GM12801 (cell line): ENCODE data around the gene ILK.

Experiments used
- TF ChIP-seq, protein P1 (sequence below): IDR thresholded peaks from one replicate; pipeline ENCODE4 v1.5.1; 2011; ENCODE audit warnings: control low read depth; ENCODE audit not compliant: insufficient read length; ENCODE audit errors: extremely low read depth

Gene ILK

DNA sequence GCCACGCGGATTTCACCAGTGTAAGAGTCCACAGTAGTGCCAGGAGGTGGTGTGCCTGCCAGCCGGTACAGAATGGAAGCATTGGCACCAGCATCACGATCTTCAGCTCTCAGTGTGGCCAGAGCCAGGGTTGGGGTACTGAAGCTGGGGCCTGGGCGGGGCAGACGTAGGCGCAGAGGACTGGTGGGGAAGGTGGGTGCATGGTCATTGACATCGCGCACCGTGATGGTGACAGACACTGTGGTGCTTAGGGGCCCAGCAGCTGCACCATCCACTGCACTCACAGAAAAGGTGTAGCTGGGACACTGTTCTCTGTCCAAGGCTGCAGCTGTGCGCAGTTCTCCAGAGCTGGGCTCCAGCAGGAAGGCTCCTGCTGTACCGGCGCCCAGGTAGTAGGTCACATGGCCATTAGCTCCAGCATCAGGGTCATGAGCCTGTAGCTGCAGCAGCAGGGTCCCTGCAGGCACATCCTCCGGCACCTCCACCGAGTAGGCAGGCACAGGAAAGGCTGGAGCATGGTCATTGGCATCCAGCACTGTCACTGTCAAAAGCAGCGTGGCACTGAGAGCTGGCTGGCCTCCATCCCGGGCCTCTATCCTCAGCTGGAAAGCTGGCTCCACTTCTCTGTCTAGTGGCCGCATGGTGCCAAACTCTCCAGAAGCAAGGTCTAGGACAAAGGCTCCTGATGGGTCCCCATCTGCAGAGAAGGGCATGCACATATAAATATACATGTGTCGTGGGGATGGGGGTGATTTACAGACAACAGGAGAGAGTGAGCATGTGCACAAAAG lies 23.6 kb downstream of the ILK start:
- TF ChIP-seq, protein P1, sequence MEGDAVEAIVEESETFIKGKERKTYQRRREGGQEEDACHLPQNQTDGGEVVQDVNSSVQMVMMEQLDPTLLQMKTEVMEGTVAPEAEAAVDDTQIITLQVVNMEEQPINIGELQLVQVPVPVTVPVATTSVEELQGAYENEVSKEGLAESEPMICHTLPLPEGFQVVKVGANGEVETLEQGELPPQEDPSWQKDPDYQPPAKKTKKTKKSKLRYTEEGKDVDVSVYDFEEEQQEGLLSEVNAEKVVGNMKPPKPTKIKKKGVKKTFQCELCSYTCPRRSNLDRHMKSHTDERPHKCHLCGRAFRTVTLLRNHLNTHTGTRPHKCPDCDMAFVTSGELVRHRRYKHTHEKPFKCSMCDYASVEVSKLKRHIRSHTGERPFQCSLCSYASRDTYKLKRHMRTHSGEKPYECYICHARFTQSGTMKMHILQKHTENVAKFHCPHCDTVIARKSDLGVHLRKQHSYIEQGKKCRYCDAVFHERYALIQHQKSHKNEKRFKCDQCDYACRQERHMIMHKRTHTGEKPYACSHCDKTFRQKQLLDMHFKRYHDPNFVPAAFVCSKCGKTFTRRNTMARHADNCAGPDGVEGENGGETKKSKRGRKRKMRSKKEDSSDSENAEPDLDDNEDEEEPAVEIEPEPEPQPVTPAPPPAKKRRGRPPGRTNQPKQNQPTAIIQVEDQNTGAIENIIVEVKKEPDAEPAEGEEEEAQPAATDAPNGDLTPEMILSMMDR, result no peak

DNA sequence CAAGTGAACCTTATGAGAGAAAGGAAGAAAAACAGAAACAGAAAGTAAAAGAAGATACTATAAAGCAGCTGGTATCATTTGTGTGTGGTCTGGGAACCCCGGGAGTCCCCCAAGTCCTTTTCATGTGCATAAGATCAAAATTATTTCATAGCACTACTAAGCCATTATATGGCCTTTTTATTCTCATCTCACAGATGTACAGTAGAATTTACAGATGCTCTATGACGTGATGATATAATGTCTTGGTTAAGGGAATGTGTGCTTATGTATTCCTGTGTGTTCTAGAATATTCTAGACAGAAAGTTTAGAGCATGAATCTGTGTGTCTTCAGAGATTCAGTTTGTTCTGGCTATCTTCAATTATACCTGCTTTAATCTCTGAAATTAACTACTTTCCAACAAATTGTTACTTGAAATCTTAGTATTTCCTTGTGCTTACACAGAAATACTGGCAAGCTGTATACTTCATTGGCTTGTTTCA lies 24.2 kb downstream of the ILK start:
- TF ChIP-seq, protein P1, result no peak

DNA sequence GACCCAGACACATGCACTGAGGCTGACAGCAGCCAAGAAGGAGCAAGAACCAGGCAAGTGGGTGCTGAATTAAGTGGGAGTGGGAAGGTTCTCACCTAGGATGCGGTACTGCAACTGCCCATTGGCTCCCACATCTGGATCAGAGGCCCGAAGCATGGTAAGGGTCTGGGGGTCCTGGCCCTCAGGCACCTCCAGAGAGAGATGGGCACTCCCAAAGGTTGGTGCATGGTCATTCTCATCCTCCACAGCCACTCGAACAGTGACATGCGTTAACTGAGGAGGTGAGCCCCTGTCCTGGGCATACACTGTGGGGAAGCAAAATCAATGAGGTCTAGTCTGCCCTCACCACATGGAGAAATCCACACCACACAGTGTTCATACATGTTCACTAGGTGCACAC lies 25.0 kb downstream of the ILK start:
- TF ChIP-seq, protein P1, result no peak

DNA sequence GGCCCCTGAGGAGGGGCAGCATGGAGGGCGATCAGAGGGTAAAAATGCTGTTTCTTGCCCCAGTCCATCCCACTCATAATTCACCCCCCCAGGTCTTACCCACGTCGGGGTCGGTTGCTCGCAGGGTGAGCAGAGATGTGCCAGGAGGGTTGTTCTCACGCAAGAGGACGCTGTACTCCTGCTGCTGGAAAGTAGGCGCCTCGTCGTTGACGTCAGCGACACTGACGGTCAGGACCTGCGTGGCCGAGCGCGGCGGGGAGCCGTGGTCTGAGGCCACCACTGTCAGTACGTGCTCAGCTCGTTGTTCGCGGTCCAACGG lies 26.0 kb downstream of the ILK start:
- TF ChIP-seq, protein P1, result no peak

DNA sequence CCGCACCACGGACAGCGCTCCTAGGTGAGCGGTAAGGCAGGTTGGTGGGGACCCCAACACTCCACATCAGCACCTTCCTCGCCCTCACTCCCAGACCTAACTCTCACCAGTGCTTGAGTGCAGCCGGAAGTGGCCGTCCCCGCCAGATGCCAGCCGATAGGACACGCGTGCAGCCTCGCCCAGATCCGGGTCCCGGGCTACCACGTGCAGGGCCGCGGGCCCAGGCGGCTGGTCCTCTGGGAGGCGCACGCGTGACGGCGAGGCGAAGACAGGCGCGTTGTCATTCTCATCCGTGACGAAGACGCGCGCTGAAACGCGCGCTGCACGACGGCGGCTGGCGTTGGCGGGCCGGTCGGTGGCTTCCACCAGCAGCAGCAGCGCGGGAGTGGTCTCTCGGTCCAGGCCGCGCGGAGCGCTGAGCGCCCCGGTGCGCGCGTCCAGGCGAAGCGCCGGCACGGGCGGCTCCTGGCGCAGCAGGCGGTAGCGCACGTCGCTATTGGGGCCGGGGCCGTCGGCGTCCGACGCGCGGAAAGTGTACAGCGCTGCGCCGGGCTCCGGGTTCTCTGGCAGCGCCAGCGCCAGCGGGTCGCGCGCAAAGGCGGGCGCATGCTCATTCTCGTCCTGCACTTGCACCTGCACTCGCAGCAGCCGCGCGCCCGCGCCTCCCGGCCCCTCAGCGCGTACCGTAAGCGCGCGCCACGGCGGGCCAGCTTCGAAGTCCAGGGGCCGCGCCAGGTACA lies 26.5 kb downstream of the ILK start:
- TF ChIP-seq, protein P1, result no peak

DNA sequence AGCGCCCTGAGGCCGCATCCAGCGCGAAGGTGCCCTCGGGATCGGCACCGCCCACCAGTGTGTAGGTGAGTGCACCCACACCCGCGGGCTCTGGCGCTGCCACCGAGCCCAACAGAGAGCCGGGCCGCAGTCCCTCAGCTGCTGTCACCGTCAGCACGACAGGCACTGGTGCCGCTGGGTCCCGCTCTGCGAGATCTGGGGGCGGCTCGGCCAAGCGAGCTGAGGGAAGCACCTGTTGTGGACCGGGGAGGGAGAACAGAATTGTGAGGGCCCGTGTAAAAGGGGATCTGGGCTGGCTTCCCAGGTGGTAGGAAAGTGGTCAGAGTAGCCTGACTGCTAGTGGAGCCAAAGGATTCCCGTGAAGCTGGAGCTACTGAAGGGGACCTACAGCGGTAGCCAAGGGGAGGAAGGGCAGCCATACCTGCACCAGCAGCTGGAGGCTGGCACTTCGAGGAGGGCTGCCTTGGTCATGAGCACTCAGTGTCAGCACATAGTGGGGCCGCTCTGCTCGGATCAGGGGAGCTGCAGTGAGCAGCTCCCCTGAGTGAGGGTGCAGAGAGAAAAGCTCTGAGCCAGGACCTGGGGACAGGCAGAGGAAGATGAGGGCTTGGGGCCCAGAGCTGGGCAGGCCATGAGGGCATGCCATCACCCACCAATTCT lies 27.2 kb downstream of the ILK start:
- TF ChIP-seq, protein P1, result no peak

DNA sequence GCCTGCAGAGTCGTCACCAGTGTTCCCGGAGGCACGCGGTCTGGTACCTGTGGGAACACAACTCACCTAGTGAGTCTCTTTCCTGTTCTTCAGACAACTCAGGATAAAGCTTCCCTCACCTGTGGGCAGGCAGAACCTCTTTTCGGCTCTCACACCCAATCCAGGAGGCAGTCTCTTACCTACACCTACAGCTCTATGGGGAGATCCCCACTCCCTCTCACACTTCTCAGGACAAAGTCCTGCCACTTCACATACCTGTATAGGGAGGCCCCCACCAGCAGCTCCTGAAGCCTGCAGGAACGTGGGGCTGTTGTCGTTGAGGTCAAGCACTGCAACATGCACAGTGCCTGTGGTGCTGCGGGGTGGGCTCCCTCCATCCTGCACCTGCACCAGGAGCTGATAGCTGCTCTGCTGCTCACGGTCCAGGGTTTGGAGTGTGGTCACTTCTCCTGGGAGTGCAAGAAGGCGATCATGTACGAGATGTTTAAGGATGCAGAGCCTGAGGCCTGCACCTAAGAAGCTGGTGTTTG lies 27.9 kb downstream of the ILK start:
- TF ChIP-seq, protein P1, result no peak
